ENCODE data around the gene VPS13D. TPM values are rescaled to one million over a fixed set of nuclear protein-coding genes. Genes with fewer than 3 reads are reported as not detected.

Gene VPS13D
- total and polyA plus RNA-seq, 2 donors (not counting 3 experiments of a cell fraction or from before 2014, with no cell fraction given) = 13.6 to 48.5 TPM

- H3K4me1 ChIP-seq (ENCODE audit: control insufficient read depth, extremely low read depth, insufficient read depth, low read length) = peaks cover 55% of the 10 kb centered on the region
- peak overlapping the region; percentile 83 for H3K4me2 ChIP-seq (ENCODE audit: insufficient read depth, low read length)
- H3K9me3 ChIP-seq (replicated peaks; ENCODE audit: control insufficient read depth, insufficient read depth, low read length) = no peaks in the 10 kb centered on the region
- intact Hi-C loops (cut with micrococcal nuclease) = loop anchor here (1.0 kb wide), 9 partner anchors 10 to 185 kb away; no protein-coding TSS in a partner anchor
- H3K79me2 ChIP-seq (ENCODE audit: control insufficient read depth, insufficient read depth, low read length) = no peaks in the 10 kb centered on the region
- no peak overlapping the region for H2AFZ ChIP-seq (ENCODE audit: low read depth, low read length)
- TF ChIP-seq JUN (IDR thresholded peaks at IDR 0.05; ENCODE audit: borderline replicate concordance, insufficient read depth, insufficient read length, low read depth) (peak; percentile 50), EZH2 (IDR thresholded peaks at IDR 0.05; ENCODE audit: borderline replicate concordance, low read depth, low read length, severe bottlenecking) (no peak), GATA2 (IDR thresholded peaks at IDR 0.05; ENCODE audit: insufficient read depth, insufficient read length, low read depth, low read length) (peak; percentile 69), FOS (IDR thresholded peaks at IDR 0.05; ENCODE audit: borderline replicate concordance, insufficient read depth, low read length) (no peak), POLR2AphosphoS5 (IDR thresholded peaks at IDR 0.05; ENCODE audit: insufficient read depth, low read depth, low read length) (peak; percentile 59), POLR2A (IDR thresholded peaks at IDR 0.05; ENCODE audit: low read depth, low read length) (peak; percentile 32), MYC (IDR thresholded peaks at IDR 0.05; ENCODE audit: low read depth, low read length) (no peak), CTCF (IDR thresholded peaks at IDR 0.05; ENCODE audit: extremely low read depth in 1 of 2, insufficient read depth in 1 of 2, low read depth in 1 of 2, low read length in 2 of 2) (no peak)
- BruUV-seq (replicated peaks) = no TSS peak
- no peaks in the 10 kb centered on the region for H3K9me1 ChIP-seq (replicated peaks; ENCODE audit: control insufficient read depth, extremely low read depth, insufficient read depth, low read length)
- peak overlapping the region; percentile 88 for H3K27ac ChIP-seq (ENCODE audit: insufficient read depth, low read depth, low read length)
- DNase-seq (ENCODE audit: low read depth, low spot score) (peak; percentile 97), FAIRE-seq (peak; percentile 92)
- H3K9ac ChIP-seq (replicated peaks; ENCODE audit: extremely low read depth, insufficient read depth, low read length) = peak overlapping the region; percentile 76
- ChIA-PET POLR2A (interaction anchor here (0.9 to 2.8 kb wide), 7 partner anchors 20 to 183 kb away, joined by 4 to 14 read pairs (median 5); partner anchors contain the start of gene DHRS3), CTCF (interaction anchor here (0.6 to 3.7 kb wide), 16 partner anchors 9 to 184 kb away, joined by 3 to 36 read pairs (median 6); partner anchors contain the start of gene DHRS3)
- no peaks in the 10 kb centered on the region for H3K36me3 ChIP-seq (ENCODE audit: control insufficient read depth in 2 of 2, extremely low read depth in 1 of 2, insufficient read depth in 2 of 2, low read length in 2 of 2)
- dilution Hi-C loops (cut with MboI; ENCODE audit: extremely low pct_ligation_motif_present, low sequenced_read_pairs) = no loop called here
- peak overlapping the region in 1 of 3 experiments; percentile 46 for H3K4me3 ChIP-seq (replicated peaks in 1 of 3; ENCODE audit: insufficient read depth in 1 of 3, low read depth in 1 of 3, low read length in 3 of 3)
- H3K27me3 ChIP-seq (ENCODE audit: control insufficient read depth in 2 of 2, insufficient read depth in 2 of 2, low read length in 2 of 2) = no peaks in the 10 kb centered on the region
- H4K20me1 ChIP-seq (replicated peaks; ENCODE audit: control insufficient read depth, extremely low read depth, insufficient read depth, low read length) = no peaks in the 10 kb centered on the region
Measured at GRCh38 chr1:12434686-12435085, 204.9 kb downstream of the VPS13D start.

Data from endothelial cell of umbilical vein (primary cell).